HepG2 (cell line): ENCODE measurements around the gene GJB2.

Experiments used
- CHD2 ChIP-seq: IDR thresholded peaks from 2 replicates; pipeline ENCODE4 v1.6.1; 2011; ENCODE audit warnings: low read depth, low read length, improper control_type of control experiment
- ELF3 ChIP-seq: IDR thresholded peaks from 2 replicates; pipeline ENCODE4 v1.6.1; 2016; ENCODE audit warnings: missing genetic modification reagents, missing compliant biosample characterization
- FOXJ3 ChIP-seq: sonication (generic); formaldehyde crosslinking; IDR thresholded peaks from 2 replicates; pipeline ENCODE4 v1.4.0; 2020; ENCODE audit warnings: missing genetic modification reagents, mild to moderate bottlenecking, borderline replicate concordance
- NCOA1 ChIP-seq: sonication (generic); formaldehyde crosslinking; IDR thresholded peaks from 2 replicates; pipeline ENCODE4 v1.9.0; 2021; ENCODE audit warnings: missing genetic modification reagents
- POLR2A ChIP-seq, 2 experiments: IDR thresholded peaks; 2 replicates each; pipeline ENCODE4 v1.6.1; 2011; ENCODE audit warnings: low read depth in 2 of 2, low read length in 2 of 2, mild to moderate bottlenecking in 1 of 2, moderate library complexity in 1 of 2; ENCODE audit not compliant: insufficient read depth in 1 of 2
- RNF2 ChIP-seq: fragments of 450-650 bp; conservative IDR thresholded peaks from 2 replicates; pipeline ENCODE4 v1.6.1; 2016; ENCODE audit warnings: low read depth
- SMARCE1 ChIP-seq: fragments of 450-650 bp; IDR thresholded peaks from 2 replicates; pipeline ENCODE4 v1.6.1; 2017; ENCODE audit warnings: borderline replicate concordance
- ZBTB21 ChIP-seq: sonication (generic); formaldehyde crosslinking; IDR thresholded peaks from 2 replicates; pipeline ENCODE4 v1.4.0; 2020; ENCODE audit warnings: missing genetic modification reagents
- ZNF136 ChIP-seq: sonication (generic); formaldehyde crosslinking; IDR thresholded peaks from 2 replicates; pipeline ENCODE4 v1.8.1; 2022; ENCODE audit warnings: low read depth, mild to moderate bottlenecking, moderate library complexity, missing genetic modification reagents
- ZNF678 ChIP-seq: sonication (generic); formaldehyde crosslinking; IDR thresholded peaks from 2 replicates; pipeline ENCODE4 v1.4.0; 2020; ENCODE audit warnings: mild to moderate bottlenecking, missing genetic modification reagents
- TF ChIP-seq, protein P1 (sequence below): sonication (generic); formaldehyde crosslinking; IDR thresholded peaks from 2 replicates; pipeline ENCODE4 v1.4.0; 2020; ENCODE audit warnings: low read depth, mild to moderate bottlenecking, missing genetic modification reagents

DNA sequence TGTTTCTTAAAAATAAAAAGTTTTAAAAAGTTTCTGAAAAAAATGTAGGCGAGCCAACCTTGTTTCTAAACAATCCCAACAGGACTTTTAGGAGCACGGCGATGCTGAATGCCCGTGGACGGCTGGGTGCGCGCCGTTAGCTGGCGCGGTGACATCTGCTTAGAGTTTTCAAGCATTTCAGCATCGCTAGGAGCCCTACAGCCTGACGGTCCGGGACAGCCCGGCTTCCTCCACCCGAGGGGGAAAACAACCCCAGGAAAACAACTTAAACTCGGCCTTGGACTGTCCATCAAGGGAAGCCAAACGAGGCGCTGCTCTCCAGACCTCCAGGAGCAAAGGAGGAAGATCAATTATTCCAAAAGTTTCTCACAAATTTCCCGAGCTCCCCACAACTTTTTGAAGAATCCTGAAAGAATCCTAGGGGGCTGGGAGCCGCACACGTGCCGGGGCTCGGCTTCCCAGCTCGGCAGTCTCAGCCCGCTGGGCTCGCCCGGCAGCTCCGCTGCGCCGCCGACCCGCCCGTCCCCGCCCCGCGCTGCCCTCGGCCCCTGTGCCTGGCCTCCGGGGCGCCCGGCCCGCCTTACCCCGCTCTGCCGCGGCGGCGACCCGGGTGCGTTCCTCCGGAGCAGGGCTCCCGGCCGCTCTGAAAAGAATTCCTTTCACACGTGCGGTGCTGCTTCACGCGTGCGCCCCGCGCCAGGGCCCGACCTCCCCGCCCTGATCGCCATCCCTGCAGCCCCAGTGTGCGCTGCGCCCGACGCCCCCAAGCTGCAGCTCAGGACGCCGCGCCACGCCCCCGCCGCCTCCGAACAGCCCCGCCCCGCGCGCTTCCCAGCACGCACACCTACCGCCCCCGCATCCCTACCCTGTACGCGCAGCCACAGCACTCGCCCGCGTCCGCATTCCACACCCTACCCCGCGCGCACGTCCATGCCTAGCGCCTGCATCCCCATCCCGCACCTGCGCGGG, 32.1 kb downstream of the GJB2 start, which contains the start of gene GJA3:
- TF ChIP-seq FOXJ3 (CRISPR knock-in tag) (no peak), RNF2 (no peak), ZNF678 (CRISPR knock-in tag) (no peak), CHD2 (no peak), POLR2A (IDR thresholded peaks at IDR 0.05; ENCODE audit: insufficient read depth in 1 of 2, low read depth in 2 of 2, low read length in 2 of 2) (no peak), ZNF136 (no peak), ELF3 (no peak), NCOA1 (CRISPR knock-in tag) (no peak), ZBTB21 (CRISPR knock-in tag) (no peak), SMARCE1 (no peak)
- TF ChIP-seq, protein P1, sequence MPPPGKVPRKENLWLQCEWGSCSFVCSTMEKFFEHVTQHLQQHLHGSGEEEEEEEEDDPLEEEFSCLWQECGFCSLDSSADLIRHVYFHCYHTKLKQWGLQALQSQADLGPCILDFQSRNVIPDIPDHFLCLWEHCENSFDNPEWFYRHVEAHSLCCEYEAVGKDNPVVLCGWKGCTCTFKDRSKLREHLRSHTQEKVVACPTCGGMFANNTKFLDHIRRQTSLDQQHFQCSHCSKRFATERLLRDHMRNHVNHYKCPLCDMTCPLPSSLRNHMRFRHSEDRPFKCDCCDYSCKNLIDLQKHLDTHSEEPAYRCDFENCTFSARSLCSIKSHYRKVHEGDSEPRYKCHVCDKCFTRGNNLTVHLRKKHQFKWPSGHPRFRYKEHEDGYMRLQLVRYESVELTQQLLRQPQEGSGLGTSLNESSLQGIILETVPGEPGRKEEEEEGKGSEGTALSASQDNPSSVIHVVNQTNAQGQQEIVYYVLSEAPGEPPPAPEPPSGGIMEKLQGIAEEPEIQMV (CRISPR knock-in tag), result no peak
